GM12875 (cell line): ENCODE results near the gene ZNRF2.
"Not testable (repeated sequence)": the region's sequence is repeated elsewhere in the genome, so short reads cannot be mapped to it uniquely, and the experiment has no call there.

Experiments used
- H3K4me3 ChIP-seq: one replicate; pipeline ENCODE4 v1.5.1; 2011; ENCODE audit warnings: low read depth, low read length, control low read depth
- CTCF ChIP-seq: IDR thresholded peaks from 2 replicates; pipeline ENCODE4 v1.5.1; 2011; ENCODE audit warnings: low read depth, mild to moderate bottlenecking, control low read depth, inconsistent platforms, low read length, moderate library complexity, borderline replicate concordance; ENCODE audit not compliant: insufficient read depth

ZNRF2 gene

DNA sequence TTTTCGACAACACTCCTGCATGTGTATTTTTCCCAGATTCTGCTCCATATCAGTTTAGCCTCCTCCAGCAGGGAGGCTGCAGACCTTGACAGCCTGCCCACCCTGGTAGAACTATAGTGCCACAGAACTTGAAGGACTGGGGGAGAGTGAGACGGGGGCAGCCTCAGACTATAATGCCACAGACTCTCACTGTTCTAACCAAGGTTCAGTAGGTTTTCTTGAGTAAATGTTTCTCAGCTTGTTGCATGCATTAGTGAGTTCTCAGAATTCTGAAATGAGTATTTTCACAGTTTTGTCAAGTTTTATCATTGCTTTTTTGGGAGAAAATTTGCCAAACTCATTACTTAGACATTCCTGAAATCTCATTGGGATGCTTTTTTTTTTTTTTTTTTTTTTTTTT lies 95.9 kb downstream of the ZNRF2 start:
- no peak overlapping the region for H3K4me3 ChIP-seq
- no peak for TF ChIP-seq CTCF

- not testable (repeated sequence) for H3K4me3 ChIP-seq
Observed at GRCh38 chr7:30380824-30381223, 96.4 kb downstream of the ZNRF2 start.

GRCh38 chr7:30382607-30383006 lies 98.2 kb downstream of the ZNRF2 start:
- TF ChIP-seq CTCF = no peak
- no peak overlapping the region for H3K4me3 ChIP-seq

DNA sequence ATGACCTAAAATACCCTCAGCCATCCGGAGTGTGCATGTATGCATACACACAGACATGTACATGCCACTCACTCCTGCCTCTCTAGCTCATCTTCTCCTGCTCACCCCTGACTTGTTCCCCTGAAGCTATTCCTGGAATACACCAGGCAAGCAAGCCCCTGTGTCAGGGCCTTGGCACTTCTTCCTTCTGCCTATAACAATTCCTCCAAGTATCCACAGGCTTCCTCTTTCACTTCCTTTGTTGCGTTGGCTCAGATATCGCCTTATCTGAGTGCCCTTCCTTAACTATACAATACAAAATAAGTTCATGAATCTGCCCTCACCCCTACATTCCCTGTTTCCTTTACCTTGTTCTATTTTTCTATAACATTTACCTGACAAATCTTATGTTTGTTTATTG lies 105.4 kb downstream of the ZNRF2 start:
- no peak for TF ChIP-seq CTCF
- H3K4me3 ChIP-seq = no peak overlapping the region

GRCh38 chr7:30390736-30391636 lies 106.6 kb downstream of the ZNRF2 start:
- no peak overlapping the region for H3K4me3 ChIP-seq
- TF ChIP-seq CTCF = no peak

DNA sequence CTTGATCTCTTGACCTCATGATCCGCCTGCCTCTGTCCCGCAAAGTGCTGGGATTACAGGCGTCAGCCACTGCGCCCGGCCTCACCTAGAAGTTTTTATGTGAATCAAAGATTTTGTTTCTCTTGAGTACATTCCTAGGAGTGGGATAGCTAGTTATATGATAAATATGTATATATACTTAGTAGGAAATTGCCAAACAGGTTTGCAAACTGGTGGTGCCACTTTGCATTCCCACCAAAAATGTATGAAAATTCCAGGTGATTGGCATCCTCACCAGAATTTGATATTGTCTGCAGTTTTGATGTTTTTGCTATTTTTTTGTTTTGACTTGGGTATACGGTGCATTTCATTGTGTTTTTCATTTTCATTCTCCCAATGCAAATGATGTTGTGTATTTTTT lies 107.4 kb downstream of the ZNRF2 start:
- H3K4me3 ChIP-seq = no peak overlapping the region
- no peak for TF ChIP-seq CTCF

- no peak overlapping the region for H3K4me3 ChIP-seq
- TF ChIP-seq CTCF = no peak
Observed at GRCh38 chr7:30395676-30396075, 111.3 kb downstream of the ZNRF2 start.
